ENCODE results near the gene SH3RF1.

GRCh38 chr4:169158046-169158445 is 112.7 kb downstream of the SH3RF1 start:
- TF ChIP-seq EZH2 (IDR thresholded peaks at IDR 0.05; ENCODE audit: low read depth, low read length, severe bottlenecking) = no peak
- TF ChIP-seq JUN (IDR thresholded peaks at IDR 0.05; ENCODE audit: low read depth, low read length) = no peak
- no peak for TF ChIP-seq RBBP5 (IDR thresholded peaks at IDR 0.05; ENCODE audit: borderline replicate concordance, low read depth, low read length)
- TF ChIP-seq, protein P1, sequence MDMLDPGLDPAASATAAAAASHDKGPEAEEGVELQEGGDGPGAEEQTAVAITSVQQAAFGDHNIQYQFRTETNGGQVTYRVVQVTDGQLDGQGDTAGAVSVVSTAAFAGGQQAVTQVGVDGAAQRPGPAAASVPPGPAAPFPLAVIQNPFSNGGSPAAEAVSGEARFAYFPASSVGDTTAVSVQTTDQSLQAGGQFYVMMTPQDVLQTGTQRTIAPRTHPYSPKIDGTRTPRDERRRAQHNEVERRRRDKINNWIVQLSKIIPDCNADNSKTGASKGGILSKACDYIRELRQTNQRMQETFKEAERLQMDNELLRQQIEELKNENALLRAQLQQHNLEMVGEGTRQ (IDR thresholded peaks at IDR 0.05; ENCODE audit: low read length) = no peak
- no peak for TF ChIP-seq EP300 (IDR thresholded peaks at IDR 0.05; ENCODE audit: borderline replicate concordance in 1 of 2, low read depth in 2 of 2, low read length in 2 of 2)
- no peak for TF ChIP-seq CTCF (IDR thresholded peaks at IDR 0.05; ENCODE audit: control extremely low read depth in 1 of 3, insufficient read depth in 1 of 3, low read depth in 1 of 3, low read length in 3 of 3)
- no peak for TF ChIP-seq POLR2A (IDR thresholded peaks at IDR 0.05; ENCODE audit: control extremely low read depth in 1 of 2, low read depth in 2 of 2, low read length in 2 of 2)
- TF ChIP-seq RNF2 (IDR thresholded peaks at IDR 0.05; ENCODE audit: borderline replicate concordance, low read depth, low read length, missing control alignments, poor library complexity, severe bottlenecking) = no peak
- no peak for TF ChIP-seq TAF1 (IDR thresholded peaks at IDR 0.05; ENCODE audit: low read depth, low read length)
- TF ChIP-seq POLR2AphosphoS5 (IDR thresholded peaks at IDR 0.05; ENCODE audit: low read depth, low read length) = no peak
- TF ChIP-seq RAD21 (IDR thresholded peaks at IDR 0.05 in 1 of 2, conservative IDR thresholded peaks at IDR 0.05 in 1 of 2; ENCODE audit: low read depth in 2 of 2, low read length in 2 of 2) = no peak
- TF ChIP-seq E2F6 (IDR thresholded peaks at IDR 0.05) = no peak
- no peak for TF ChIP-seq CEBPB (IDR thresholded peaks at IDR 0.05; ENCODE audit: low read depth, low read length)
- TF ChIP-seq HDAC2 (IDR thresholded peaks at IDR 0.05; ENCODE audit: borderline replicate concordance in 1 of 2, low read depth in 2 of 2, low read length in 2 of 2) = no peak
